Measurements from ENCODE around the gene TAF4. TPM values are rescaled to one million over a fixed set of nuclear protein-coding genes. Genes with fewer than 3 reads are reported as not detected.

Gene TAF4
- total RNA-seq, 4 donors from 2014 or later, result 21.1 to 40.6 (median 22.1) TPM

- H3K4me3 ChIP-seq (ENCODE audit: low read depth, poor library complexity, severe bottlenecking), result no peak overlapping the region
- peak in 1 of 2 donors; percentile 77 for DNase-seq (ENCODE audit: low spot score in 2 of 2)
- intact Hi-C loops (cut with DNase I; ENCODE audit: low total_unique reads), result no loop called here
- 56 to 72% methylated on average over 17 of the region's 17 CpGs for WGBS, 2 donors
- TF ChIP-seq POLR2A (IDR thresholded peaks at IDR 0.05) (no peak), CTCF (IDR thresholded peaks at IDR 0.05) (no peak)
Measured at GRCh38 chr20:61933481-61933950, 132.2 kb downstream of the TAF4 start.

- H3K4me3 ChIP-seq (ENCODE audit: low read depth, poor library complexity, severe bottlenecking), result no peak overlapping the region
- intact Hi-C loops (cut with DNase I; ENCODE audit: low total_unique reads), result no loop called here
- no peak for TF ChIP-seq CTCF (IDR thresholded peaks at IDR 0.05)
- TF ChIP-seq POLR2A (IDR thresholded peaks at IDR 0.05), result no peak
- peak in 1 of 2 donors; percentile 25 for DNase-seq (ENCODE audit: low spot score in 2 of 2)
- 83 to 88% methylated on average over 36 to 38 of the region's 38 CpGs for WGBS, 2 donors
Measured at GRCh38 chr20:61932711-61933480, 132.8 kb downstream of the TAF4 start.

- DNase-seq (ENCODE audit: low spot score in 2 of 2), result no peak
- TF ChIP-seq POLR2A (IDR thresholded peaks at IDR 0.05), result no peak
- no peak for TF ChIP-seq CTCF (IDR thresholded peaks at IDR 0.05)
- intact Hi-C loops (cut with DNase I; ENCODE audit: low total_unique reads), result no loop called here
- H3K4me3 ChIP-seq (ENCODE audit: low read depth, poor library complexity, severe bottlenecking), result no peak overlapping the region
- 79 to 85% methylated on average over 9 of the region's 9 CpGs for WGBS, 2 donors
Measured at GRCh38 chr20:61932199-61932592, 133.5 kb downstream of the TAF4 start.

- no peak overlapping the region for H3K4me3 ChIP-seq (ENCODE audit: low read depth, poor library complexity, severe bottlenecking)
- no peak for DNase-seq (ENCODE audit: low spot score in 2 of 2)
- 79 to 86% methylated on average over 14 of the region's 14 CpGs for WGBS, 2 donors
- intact Hi-C loops (cut with DNase I; ENCODE audit: low total_unique reads), result no loop called here
- TF ChIP-seq CTCF (IDR thresholded peaks at IDR 0.05), result no peak
- no peak for TF ChIP-seq POLR2A (IDR thresholded peaks at IDR 0.05)
Measured at GRCh38 chr20:61931476-61932198, 134.0 kb downstream of the TAF4 start.

GRCh38 chr20:61930776-61931475 is 134.8 kb downstream of the TAF4 start:
- no peak for DNase-seq (ENCODE audit: low spot score in 2 of 2)
- TF ChIP-seq POLR2A (IDR thresholded peaks at IDR 0.05) (no peak), CTCF (IDR thresholded peaks at IDR 0.05) (no peak)
- no peak overlapping the region for H3K4me3 ChIP-seq (ENCODE audit: low read depth, poor library complexity, severe bottlenecking)
- WGBS, 2 donors, result 81% methylated on average over 19 to 27 of the region's 28 CpGs
- intact Hi-C loops (cut with DNase I; ENCODE audit: low total_unique reads), result no loop called here
